GM19035 (cell line): ENCODE results near the gene ABAT.

Experiments
- ATAC-seq: cut with Tn5 transposase; IDR thresholded peaks from one replicate; pipeline ENCODE4 v1.9.1; 2021; ENCODE audit not compliant: unreplicated experiment

ABAT gene

DNA sequence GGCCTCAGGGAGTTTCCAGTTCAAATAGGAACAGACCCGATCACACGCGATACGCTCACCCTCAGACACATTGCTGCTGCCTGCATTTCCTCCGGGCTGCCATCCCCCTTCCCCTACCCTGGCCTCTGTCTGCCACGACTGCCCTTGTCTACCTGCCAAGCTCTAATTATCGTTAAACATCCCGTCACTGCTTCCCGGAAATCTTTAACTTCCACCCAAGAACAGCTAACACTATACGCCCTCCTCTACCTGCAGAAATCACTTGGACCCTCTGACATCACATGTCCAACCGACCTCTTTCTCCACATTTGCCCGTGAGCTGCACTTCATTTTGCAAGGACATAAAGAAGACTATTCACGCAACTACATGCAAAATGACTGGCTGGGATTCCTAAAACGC lies 40.4 kb downstream of the ABAT start:
- no peak for ATAC-seq

DNA sequence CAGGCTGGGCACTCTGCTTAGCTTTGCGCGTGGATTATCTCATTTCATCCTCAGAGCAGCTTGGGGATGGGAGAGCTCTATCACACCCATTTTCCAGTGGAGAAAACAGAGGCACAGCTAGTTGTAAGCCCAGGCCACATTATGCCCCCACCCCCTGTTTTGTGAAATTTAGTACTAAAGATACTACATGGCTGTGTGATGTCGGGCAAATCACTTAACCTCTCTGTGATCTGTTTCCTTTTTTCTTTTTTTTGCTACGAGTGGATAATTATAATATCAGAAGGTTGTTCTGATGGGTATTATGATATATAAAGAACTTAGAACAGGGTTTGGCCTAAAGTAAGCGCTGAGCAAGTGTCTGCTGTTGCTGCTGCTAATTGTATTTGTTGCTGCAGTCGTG lies 41.6 kb downstream of the ABAT start:
- no peak for ATAC-seq

- ATAC-seq: no peak
Measured at GRCh38 chr16:8716592-8716991, 42.2 kb downstream of the ABAT start.

DNA sequence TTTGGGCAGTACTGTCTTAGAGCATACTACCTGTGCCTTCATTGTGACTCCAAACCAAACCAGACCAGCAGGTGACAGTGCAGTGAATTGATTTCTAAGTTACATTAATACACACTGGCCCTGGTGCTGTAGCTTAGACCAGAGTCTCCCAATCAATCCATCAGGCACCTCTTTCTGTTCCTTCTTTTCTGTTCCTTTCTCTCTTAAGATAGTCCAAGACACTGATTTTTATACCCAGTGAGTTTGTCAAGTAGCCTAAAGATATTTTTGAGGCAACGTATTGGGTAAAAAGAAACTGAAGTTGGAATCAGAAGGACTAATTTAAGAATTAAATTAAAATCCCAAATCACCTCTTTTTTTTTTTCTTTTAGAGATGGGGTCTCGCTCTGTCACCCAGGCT lies 43.1 kb downstream of the ABAT start:
- ATAC-seq: no peak

DNA sequence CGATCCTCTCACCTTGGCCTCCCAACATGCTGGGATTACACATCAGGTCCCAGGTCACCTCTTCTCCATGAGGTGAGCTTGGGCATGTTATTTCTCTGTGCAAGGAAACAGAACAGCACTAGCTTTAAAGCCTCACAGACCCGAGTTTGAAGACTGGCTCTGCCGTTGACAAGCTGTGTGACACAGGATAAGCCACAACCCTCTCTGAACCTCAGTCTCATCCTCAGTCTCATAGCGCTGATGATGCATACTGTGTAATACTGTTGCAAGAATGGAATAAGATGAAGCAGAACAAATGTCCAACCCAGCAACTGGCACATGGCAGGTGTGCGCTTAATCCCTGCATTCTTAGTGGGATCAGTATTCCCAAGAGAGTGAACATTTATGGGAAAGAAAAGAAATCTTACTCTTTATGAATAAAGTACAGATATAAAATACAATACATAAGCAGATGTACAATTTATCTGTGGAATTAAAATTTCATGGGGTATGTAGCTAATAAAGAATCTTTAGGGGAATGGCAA lies 43.5 kb downstream of the ABAT start:
- no peak for ATAC-seq

GRCh38 chr16:8718851-8719680 lies 44.6 kb downstream of the ABAT start:
- ATAC-seq: no peak

GRCh38 chr16:8720080-8720966 lies 45.9 kb downstream of the ABAT start:
- no peak for ATAC-seq

DNA sequence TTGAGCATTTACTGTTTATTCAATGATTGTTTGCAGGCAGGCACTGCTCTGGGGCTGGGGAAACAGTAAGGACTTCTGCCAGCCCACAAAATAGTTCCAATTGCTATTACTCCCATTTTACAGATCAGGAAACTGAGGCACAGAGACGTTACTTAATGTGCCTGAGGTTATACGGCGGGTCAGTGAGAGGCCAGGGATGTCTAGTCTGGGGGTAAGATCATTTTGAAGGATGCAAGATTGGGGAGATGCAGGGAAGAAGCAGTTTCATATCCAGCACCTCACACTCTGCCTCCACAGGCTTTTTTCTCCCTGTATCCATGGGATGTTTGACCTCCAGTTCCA lies 46.5 kb downstream of the ABAT start:
- ATAC-seq: no peak

- ATAC-seq: no peak
Measured at GRCh38 chr16:8721336-8722024, 47.1 kb downstream of the ABAT start.

DNA sequence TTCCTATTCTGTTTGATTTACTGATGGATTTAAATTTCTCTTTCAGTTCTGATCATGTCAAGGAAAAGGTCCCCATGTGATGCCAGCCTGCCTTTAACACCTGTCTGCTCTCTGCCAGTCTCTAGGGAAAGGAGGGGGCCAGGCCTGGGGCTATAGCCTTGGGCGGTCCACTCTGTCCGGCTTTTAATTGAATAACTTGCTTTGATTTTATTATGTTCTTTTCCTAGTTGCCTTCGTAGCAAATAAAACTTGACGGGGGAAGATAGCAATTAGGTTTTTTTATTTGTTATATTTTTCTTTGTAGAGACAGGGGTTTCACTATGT lies 47.6 kb downstream of the ABAT start:
- no peak for ATAC-seq

DNA sequence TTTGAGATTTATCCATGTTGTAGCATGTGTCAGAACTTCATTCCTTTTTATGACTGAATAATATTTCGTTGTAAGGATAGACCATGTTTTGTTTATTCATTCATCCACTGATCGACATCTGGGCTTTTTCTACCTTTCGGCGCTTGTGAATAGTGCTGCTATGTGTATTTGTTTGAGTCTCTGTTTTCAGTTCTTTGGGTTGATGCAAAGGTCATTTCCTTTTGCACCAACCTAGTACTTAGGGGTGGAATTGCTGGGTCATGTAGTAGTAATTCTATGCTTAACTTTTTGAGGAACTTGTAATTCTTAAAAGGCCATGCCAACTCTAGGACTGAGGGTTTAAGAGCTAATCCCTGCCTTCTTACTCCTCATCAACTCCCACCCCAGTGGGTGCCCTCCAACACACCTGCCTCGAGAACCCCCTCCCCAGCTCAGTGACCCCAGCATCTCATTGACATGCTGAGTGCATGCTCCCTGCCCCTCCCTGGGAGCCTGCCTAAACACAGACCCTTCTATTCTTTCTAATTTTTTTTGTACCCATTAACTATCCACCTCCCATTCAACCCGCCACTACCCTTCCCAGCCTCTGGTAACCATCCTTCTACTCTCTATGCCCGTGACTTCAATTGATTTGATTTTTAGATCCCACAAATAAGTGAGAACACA lies 51.2 kb downstream of the ABAT start:
- ATAC-seq: no peak

DNA sequence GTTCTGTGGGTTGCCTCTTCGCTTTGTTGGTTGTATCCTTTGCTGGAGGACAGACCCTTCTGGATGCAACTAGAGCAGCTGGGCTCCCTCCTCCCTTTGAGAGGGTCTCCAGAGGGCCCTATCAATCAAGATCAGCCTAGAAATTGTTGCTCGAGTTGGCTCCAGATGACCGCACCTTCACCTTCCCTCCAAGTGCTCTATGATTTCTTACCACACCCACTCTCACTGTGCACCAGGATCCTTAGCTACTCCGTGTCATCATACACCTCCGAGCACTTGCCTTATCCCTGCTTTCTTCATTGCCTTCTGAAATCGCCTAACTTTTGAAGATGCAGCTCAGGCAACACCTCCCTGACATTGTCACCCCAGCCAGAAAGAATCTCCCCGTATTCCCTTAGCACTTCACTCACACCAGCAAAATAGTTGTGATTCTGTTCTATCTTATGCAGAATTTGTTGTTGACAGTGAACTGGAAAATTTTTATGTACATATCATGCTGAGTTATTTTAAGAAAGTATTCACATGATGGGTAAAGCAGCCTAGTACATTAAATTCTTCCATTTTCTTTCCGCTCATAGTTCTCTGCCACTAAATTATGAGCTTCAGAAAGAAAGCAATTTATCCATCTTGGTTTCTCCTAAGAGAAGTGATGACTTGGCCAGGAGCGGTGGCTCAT lies 52.9 kb downstream of the ABAT start:
- ATAC-seq: no peak

DNA sequence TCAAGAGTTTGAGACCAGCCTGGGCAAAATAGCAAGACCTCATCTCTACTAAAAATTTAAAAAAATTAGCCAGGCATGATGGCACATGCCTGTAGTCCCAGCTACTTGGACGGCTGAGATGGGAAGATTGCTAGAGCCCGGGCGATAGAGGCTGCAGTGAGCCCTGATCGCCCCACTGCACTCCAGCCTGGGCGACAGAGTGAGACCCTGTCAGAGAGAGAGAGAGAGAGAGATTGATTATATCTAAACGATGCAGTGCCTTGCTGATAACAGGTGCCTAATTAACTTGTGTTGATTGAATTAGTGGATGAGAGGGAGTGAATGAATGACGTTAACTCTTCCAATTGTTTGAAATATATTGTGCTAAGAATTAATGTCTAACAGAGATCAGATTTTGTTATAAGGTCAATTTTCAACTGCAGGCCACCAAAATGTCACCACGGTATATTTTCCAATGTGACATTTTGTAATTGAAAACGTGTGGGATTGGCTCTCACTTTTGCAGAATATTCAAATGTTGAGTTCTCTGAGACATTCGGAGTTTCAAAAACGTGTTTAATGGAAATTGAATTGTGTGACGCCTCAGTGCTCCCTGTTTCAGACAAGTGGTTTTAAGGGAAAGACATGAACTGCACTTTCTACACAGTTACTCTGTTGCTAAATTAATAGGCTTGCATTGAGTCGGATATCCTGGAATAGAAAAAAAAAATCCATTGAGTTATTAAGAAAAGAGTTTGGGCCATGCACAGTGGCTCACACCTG lies 53.6 kb downstream of the ABAT start:
- no peak for ATAC-seq

- ATAC-seq: no peak
Measured at GRCh38 chr16:8729779-8730334, 55.4 kb downstream of the ABAT start.

- no peak for ATAC-seq
Measured at GRCh38 chr16:8730335-8730915, 56.0 kb downstream of the ABAT start.

DNA sequence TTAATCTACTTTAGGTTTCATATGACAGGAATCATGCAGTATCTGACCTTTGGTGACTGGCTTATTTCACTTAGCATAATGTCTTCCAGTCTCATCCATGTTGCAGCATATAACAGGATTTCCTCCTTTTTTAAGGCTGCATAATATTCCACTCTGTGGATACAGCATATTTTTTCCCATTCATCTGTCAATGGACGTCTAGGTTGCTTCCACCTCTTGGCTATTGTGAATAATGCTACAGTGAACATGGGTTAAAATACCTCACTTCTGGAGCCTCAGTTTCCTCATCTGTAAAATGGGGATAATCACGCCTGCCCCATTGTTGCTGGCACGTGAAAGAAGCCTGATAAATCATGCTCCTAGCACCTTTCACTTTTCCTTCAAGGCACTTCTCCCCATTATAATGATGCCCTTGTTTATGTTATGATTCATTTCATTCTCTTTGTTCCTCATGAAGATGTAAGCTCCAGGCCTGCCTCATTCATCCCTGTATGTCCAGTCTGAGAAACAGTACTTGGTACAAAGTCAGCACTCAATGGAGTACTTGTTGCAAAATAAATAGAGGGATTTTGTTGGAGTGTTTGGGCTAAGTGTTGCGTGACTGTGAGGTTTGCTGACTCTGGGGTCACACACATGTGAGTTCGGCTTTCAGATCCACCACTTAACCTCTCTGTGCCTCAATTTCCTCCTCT lies 59.6 kb downstream of the ABAT start:
- ATAC-seq: no peak

GRCh38 chr16:8735574-8735973 lies 61.2 kb downstream of the ABAT start:
- no peak for ATAC-seq

GRCh38 chr16:8736123-8736668 lies 61.8 kb downstream of the ABAT start:
- ATAC-seq: no peak
